Peyer's patch (tissue), 4 donors: ENCODE measurements around the gene CSMD2.

Source experiments
- POLR2A ChIP-seq, 2 donors: fragments of 450-650 bp; IDR thresholded peaks; one replicate each; pipeline ENCODE4 v1.5.1; 2017; ENCODE audit warnings: antibody characterized with exemption in 2 of 2, mild to moderate bottlenecking in 2 of 2, moderate library complexity in 2 of 2
- TF ChIP-seq, protein P1 (sequence below), 6 experiments: fragments of 450-650 bp in 4 of 6; fragments of 200-600 bp in 2 of 6; sonication (generic) in 1 of 6; IDR thresholded peaks; one replicate each; pipeline ENCODE4 v1.5.1; 2017 to 2019; ENCODE audit warnings: antibody characterized with exemption in 6 of 6, mild to moderate bottlenecking in 3 of 6, moderate library complexity in 1 of 6

DNA sequence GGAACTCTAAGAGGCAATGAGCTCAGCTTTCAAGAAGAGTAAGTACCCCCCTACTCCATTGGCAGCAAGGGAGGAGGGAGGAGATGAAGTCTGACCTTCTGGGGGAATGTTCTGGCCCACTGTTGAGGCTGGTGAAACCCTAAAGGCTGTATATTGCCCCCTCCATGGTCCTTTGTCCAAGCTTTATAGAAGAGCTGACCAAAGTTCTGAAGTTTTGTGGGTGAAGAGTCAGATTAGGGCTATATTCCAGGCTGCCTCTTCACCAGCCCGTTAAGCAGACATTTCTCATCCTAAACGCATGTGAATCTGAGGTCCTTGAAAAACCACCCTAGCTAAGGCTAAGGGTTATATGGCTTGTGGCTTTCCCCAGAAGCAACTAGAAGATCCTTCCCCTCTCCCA, 13.0 kb upstream of the CSMD2 start:
- TF ChIP-seq, protein P1, sequence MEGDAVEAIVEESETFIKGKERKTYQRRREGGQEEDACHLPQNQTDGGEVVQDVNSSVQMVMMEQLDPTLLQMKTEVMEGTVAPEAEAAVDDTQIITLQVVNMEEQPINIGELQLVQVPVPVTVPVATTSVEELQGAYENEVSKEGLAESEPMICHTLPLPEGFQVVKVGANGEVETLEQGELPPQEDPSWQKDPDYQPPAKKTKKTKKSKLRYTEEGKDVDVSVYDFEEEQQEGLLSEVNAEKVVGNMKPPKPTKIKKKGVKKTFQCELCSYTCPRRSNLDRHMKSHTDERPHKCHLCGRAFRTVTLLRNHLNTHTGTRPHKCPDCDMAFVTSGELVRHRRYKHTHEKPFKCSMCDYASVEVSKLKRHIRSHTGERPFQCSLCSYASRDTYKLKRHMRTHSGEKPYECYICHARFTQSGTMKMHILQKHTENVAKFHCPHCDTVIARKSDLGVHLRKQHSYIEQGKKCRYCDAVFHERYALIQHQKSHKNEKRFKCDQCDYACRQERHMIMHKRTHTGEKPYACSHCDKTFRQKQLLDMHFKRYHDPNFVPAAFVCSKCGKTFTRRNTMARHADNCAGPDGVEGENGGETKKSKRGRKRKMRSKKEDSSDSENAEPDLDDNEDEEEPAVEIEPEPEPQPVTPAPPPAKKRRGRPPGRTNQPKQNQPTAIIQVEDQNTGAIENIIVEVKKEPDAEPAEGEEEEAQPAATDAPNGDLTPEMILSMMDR (IDR thresholded peaks at IDR 0.05) = no peak
- TF ChIP-seq POLR2A (IDR thresholded peaks at IDR 0.05) = no peak
